WERI-Rb-1 (cell line): ENCODE data around the gene STEAP4.
"Not testable (repeated sequence)": the region's sequence is repeated elsewhere in the genome, so short reads cannot be mapped to it uniquely, and the experiment has no call there.

ENCODE experiments used
- DNase-seq: peaks from one replicate; pipeline ENCODE4 v3.0.0-alpha.2; 2020
- H3K27ac ChIP-seq: fragments of 250-450 bp; sonication (Bioruptor Pico); 2 replicates; pipeline ENCODE4 v1.5.1; 2020; ENCODE audit warnings: mild to moderate bottlenecking, moderate library complexity
- H3K27me3 ChIP-seq: fragments of 250-450 bp; sonication (Bioruptor Pico); 2 replicates; pipeline ENCODE4 v1.5.1; 2021; ENCODE audit warnings: mild to moderate bottlenecking, low read depth, moderate library complexity; ENCODE audit not compliant: insufficient read depth, severe bottlenecking
- H3K36me3 ChIP-seq: fragments of 250-450 bp; sonication (Bioruptor Pico); 2 replicates; pipeline ENCODE4 v1.5.1; 2020; ENCODE audit warnings: mild to moderate bottlenecking, moderate library complexity
- H3K4me3 ChIP-seq: 2 replicates; pipeline ENCODE4 v1.5.1; 2011; ENCODE audit warnings: low read depth, mild to moderate bottlenecking, control low read depth, low read length
- H3K9me3 ChIP-seq: fragments of 250-450 bp; sonication (Bioruptor Pico); 2 replicates; pipeline ENCODE4 v1.5.1; 2021; ENCODE audit warnings: mild to moderate bottlenecking, moderate library complexity; ENCODE audit not compliant: severe bottlenecking
- CTCF ChIP-seq: IDR thresholded peaks from 2 replicates; pipeline ENCODE4 v1.5.1; 2011; ENCODE audit warnings: low read depth, mild to moderate bottlenecking, control low read depth, inconsistent platforms, low read length

Gene STEAP4

GRCh38 chr7:88267421-88267820 lies 39.3 kb downstream of the STEAP4 start:
- DNase-seq = no peak
- no peak for TF ChIP-seq CTCF
- H3K4me3 ChIP-seq = no peak overlapping the region
- no peak overlapping the region for H3K27ac ChIP-seq
- no peaks in the 10 kb centered on the region for H3K9me3 ChIP-seq
- no peaks in the 10 kb centered on the region for H3K36me3 ChIP-seq
- H3K27me3 ChIP-seq = no peaks in the 10 kb centered on the region

GRCh38 chr7:88264987-88265386 lies 41.7 kb downstream of the STEAP4 start:
- H3K36me3 ChIP-seq, H3K4me3 ChIP-seq, DNase-seq, H3K27ac ChIP-seq, H3K27me3 ChIP-seq, H3K9me3 ChIP-seq: not testable (repeated sequence)

- H3K36me3 ChIP-seq = no peaks in the 10 kb centered on the region
- no peaks in the 10 kb centered on the region for H3K27me3 ChIP-seq
- no peak for TF ChIP-seq CTCF
- no peak overlapping the region for H3K27ac ChIP-seq
- no peak overlapping the region for H3K4me3 ChIP-seq
- H3K9me3 ChIP-seq = no peaks in the 10 kb centered on the region
- DNase-seq = no peak
Measured at GRCh38 chr7:88262562-88262961, 44.1 kb downstream of the STEAP4 start.

GRCh38 chr7:88260719-88261118 lies 46.0 kb downstream of the STEAP4 start:
- Histone ChIP-seq H3K27ac (no peak overlapping the region), H3K9me3 (no peaks in the 10 kb centered on the region), H3K4me3 (no peak overlapping the region), H3K27me3 (no peaks in the 10 kb centered on the region), H3K36me3 (no peaks in the 10 kb centered on the region)
- no peak for TF ChIP-seq CTCF
- no peak for DNase-seq

- no peak for TF ChIP-seq CTCF
- Histone ChIP-seq H3K9me3 (no peaks in the 10 kb centered on the region), H3K27me3 (no peaks in the 10 kb centered on the region), H3K36me3 (no peaks in the 10 kb centered on the region), H3K27ac (no peak overlapping the region), H3K4me3 (no peak overlapping the region)
- no peak for DNase-seq
Measured at GRCh38 chr7:88259656-88260380, 46.9 kb downstream of the STEAP4 start.

- H3K4me3 ChIP-seq, H3K27ac ChIP-seq, H3K27me3 ChIP-seq, DNase-seq, H3K9me3 ChIP-seq, H3K36me3 ChIP-seq: not testable (repeated sequence)
Measured at GRCh38 chr7:88258296-88258695, 48.4 kb downstream of the STEAP4 start.

- H3K27me3 ChIP-seq = no peaks in the 10 kb centered on the region
- DNase-seq = no peak
Measured at GRCh38 chr7:88256906-88257305, 49.8 kb downstream of the STEAP4 start.

More at GRCh38 chr7:88256906-88257305, 49.8 kb downstream of the STEAP4 start:
- Histone ChIP-seq H3K4me3 (no peak overlapping the region), H3K36me3 (no peaks in the 10 kb centered on the region), H3K27ac (no peak overlapping the region), H3K9me3 (peaks cover 5% of the 10 kb centered on the region)
- no peak for TF ChIP-seq CTCF
